ENCODE measurements around the gene FAM229A. TPM values are rescaled to one million over a fixed set of nuclear protein-coding genes. Genes with fewer than 3 reads are reported as not detected.

The FAM229A gene
- total and polyA plus RNA-seq, 2 of the 8 experiments (the other 6 are each of a cell fraction or from before 2014, with no cell fraction given): 4.1 to 4.2 TPM

DNA sequence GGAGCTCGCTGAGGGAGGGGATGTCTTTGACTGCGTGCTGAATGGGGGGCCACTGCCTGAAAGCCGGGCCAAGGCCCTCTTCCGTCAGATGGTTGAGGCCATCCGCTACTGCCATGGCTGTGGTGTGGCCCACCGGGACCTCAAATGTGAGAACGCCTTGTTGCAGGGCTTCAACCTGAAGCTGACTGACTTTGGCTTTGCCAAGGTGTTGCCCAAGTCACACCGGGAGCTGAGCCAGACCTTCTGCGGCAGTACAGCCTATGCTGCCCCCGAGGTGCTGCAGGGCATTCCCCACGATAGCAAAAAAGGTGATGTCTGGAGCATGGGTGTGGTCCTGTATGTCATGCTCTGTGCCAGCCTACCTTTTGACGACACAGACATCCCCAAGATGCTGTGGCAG lies 1.4 kb upstream of the FAM229A start (continued):
- TF ChIP-seq, protein P1, sequence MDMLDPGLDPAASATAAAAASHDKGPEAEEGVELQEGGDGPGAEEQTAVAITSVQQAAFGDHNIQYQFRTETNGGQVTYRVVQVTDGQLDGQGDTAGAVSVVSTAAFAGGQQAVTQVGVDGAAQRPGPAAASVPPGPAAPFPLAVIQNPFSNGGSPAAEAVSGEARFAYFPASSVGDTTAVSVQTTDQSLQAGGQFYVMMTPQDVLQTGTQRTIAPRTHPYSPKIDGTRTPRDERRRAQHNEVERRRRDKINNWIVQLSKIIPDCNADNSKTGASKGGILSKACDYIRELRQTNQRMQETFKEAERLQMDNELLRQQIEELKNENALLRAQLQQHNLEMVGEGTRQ (IDR thresholded peaks at IDR 0.05; ENCODE audit: low read length): no peak
- no peak for TF ChIP-seq RXRA (IDR thresholded peaks at IDR 0.05; ENCODE audit: insufficient read depth, low read depth, low read length)
- TF ChIP-seq, protein P2, sequence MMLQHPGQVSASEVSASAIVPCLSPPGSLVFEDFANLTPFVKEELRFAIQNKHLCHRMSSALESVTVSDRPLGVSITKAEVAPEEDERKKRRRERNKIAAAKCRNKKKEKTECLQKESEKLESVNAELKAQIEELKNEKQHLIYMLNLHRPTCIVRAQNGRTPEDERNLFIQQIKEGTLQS (IDR thresholded peaks at IDR 0.05; ENCODE audit: insufficient read depth, low read depth, low read length): no peak
